ENCODE measurements around the gene PRKCH. TPM values are rescaled to one million over a fixed set of nuclear protein-coding genes. Genes with fewer than 3 reads are reported as not detected.

Gene PRKCH
- total RNA-seq, result 16.4 TPM
- long read RNA-seq, transcript PRKCH-201 (14 exons, 3,582 nt), result major isoform, 7 of 12 reads
- long read RNA-seq, partial matches to known transcripts, result 0 of 12 reads
- long read RNA-seq, other reads (novel, unspliced or antisense), result 5 of 12 reads

GRCh38 chr14:61321385-61322010 is at the start of gene PRKCH:
Gene PRKCH (plus strand): TSS chr14:61321579. CDS start chr14:61322102, 523 bp downstream.
- DNase-seq (ENCODE audit: missing footprints) (peak; percentile 82), ATAC-seq (peak; percentile 70)
- intact Hi-C loops (cut with DNase I), result loop anchor here (5.0 kb wide), 2 partner anchors 36 to 116 kb away; no protein-coding TSS in a partner anchor

GRCh38 chr14:61277232-61277631 is 44.1 kb upstream of the PRKCH start:
- DNase-seq (ENCODE audit: missing footprints) (no peak), ATAC-seq (no peak)
- intact Hi-C loops (cut with DNase I), result no loop called here

GRCh38 chr14:61277784-61278183 is 43.6 kb upstream of the PRKCH start:
- DNase-seq (ENCODE audit: missing footprints) (no peak), ATAC-seq (no peak)
- intact Hi-C loops (cut with DNase I), result no loop called here

- ATAC-seq (no peak), DNase-seq (ENCODE audit: missing footprints) (no peak)
- intact Hi-C loops (cut with DNase I), result no loop called here
Measured at GRCh38 chr14:61279082-61279481, 42.3 kb upstream of the PRKCH start.

GRCh38 chr14:61280092-61280525 is 41.3 kb upstream of the PRKCH start:
- intact Hi-C loops (cut with DNase I), result no loop called here
- DNase-seq (ENCODE audit: missing footprints) (no peak), ATAC-seq (peak; percentile 7)

- intact Hi-C loops (cut with DNase I), result no loop called here
- peak; percentile 79 for ATAC-seq
Measured at GRCh38 chr14:61280526-61281185, 40.7 kb upstream of the PRKCH start.

GRCh38 chr14:61281186-61281947 is 40.0 kb upstream of the PRKCH start, which contains the start of gene TMEM30B:
Gene TMEM30B (minus strand): TSS chr14:61281338. CDS start chr14:61281147, 191 bp downstream.
- DNase-seq (ENCODE audit: missing footprints) (no peak), ATAC-seq (no peak)
- intact Hi-C loops (cut with DNase I), result no loop called here

More at GRCh38 chr14:61280526-61281185, 40.7 kb upstream of the PRKCH start:
- DNase-seq (ENCODE audit: missing footprints), result peak; percentile 82

GRCh38 chr14:61281948-61282275 is 39.5 kb upstream of the PRKCH start:
- no peak for ATAC-seq
- DNase-seq (ENCODE audit: missing footprints), result no peak
- intact Hi-C loops (cut with DNase I), result no loop called here

- ATAC-seq (no peak), DNase-seq (ENCODE audit: missing footprints) (no peak)
- intact Hi-C loops (cut with DNase I), result no loop called here
Measured at GRCh38 chr14:61282746-61283145, 38.6 kb upstream of the PRKCH start.

GRCh38 chr14:61284001-61284400 is 37.4 kb upstream of the PRKCH start:
- intact Hi-C loops (cut with DNase I), result no loop called here
- no peak for DNase-seq (ENCODE audit: missing footprints)
- ATAC-seq, result no peak

- intact Hi-C loops (cut with DNase I), result no loop called here
- ATAC-seq (no peak), DNase-seq (ENCODE audit: missing footprints) (no peak)
Measured at GRCh38 chr14:61285364-61285763, 36.0 kb upstream of the PRKCH start.

GRCh38 chr14:61287196-61287595 is 34.2 kb upstream of the PRKCH start:
- ATAC-seq, result no peak
- intact Hi-C loops (cut with DNase I), result no loop called here
- DNase-seq (ENCODE audit: missing footprints), result no peak

GRCh38 chr14:61288228-61288627 is 33.2 kb upstream of the PRKCH start:
- ATAC-seq, result no peak
- no peak for DNase-seq (ENCODE audit: missing footprints)
- intact Hi-C loops (cut with DNase I), result no loop called here

- ATAC-seq, result no peak
- intact Hi-C loops (cut with DNase I), result no loop called here
- no peak for DNase-seq (ENCODE audit: missing footprints)
Measured at GRCh38 chr14:61288720-61289119, 32.7 kb upstream of the PRKCH start.

- intact Hi-C loops (cut with DNase I), result loop anchor here (10.0 kb wide), 1 partner anchor 834 kb away; no protein-coding TSS in a partner anchor
- DNase-seq (ENCODE audit: missing footprints), result no peak
- ATAC-seq, result no peak
Measured at GRCh38 chr14:61290701-61291100, 30.7 kb upstream of the PRKCH start.

GRCh38 chr14:61296151-61296550 is 25.2 kb upstream of the PRKCH start:
- no peak for DNase-seq (ENCODE audit: missing footprints)
- ATAC-seq, result peak; percentile 39
- intact Hi-C loops (cut with DNase I), result loop anchor here (5.0 to 10.0 kb wide), 3 partner anchors 141 to 829 kb away; no protein-coding TSS in a partner anchor

GRCh38 chr14:61296719-61297502 is 24.5 kb upstream of the PRKCH start:
- DNase-seq (ENCODE audit: missing footprints) (no peak), ATAC-seq (no peak)
- intact Hi-C loops (cut with DNase I), result loop anchor here (5.0 to 10.0 kb wide), 3 partner anchors 140 to 828 kb away; no protein-coding TSS in a partner anchor

- intact Hi-C loops (cut with DNase I), result loop anchor here (5.0 to 10.0 kb wide), 3 partner anchors 140 to 827 kb away; no protein-coding TSS in a partner anchor
- no peak for ATAC-seq
- no peak for DNase-seq (ENCODE audit: missing footprints)
Measured at GRCh38 chr14:61297581-61297980, 23.8 kb upstream of the PRKCH start.
